SIG-M5 treated with dmso at 0.1 percent for 504 hours (cell line): Measurements from ENCODE around the gene ITGAE.
"Not testable (repeated sequence)": the region's sequence is repeated elsewhere in the genome, so short reads cannot be mapped to it uniquely, and the experiment has no call there.

Source experiments
- DNase-seq: peaks from one replicate; lab custom pipeline; 2025; ENCODE audit not compliant: unreplicated experiment; lab: John Stamatoyannopoulos, UW

The ITGAE gene

DNA sequence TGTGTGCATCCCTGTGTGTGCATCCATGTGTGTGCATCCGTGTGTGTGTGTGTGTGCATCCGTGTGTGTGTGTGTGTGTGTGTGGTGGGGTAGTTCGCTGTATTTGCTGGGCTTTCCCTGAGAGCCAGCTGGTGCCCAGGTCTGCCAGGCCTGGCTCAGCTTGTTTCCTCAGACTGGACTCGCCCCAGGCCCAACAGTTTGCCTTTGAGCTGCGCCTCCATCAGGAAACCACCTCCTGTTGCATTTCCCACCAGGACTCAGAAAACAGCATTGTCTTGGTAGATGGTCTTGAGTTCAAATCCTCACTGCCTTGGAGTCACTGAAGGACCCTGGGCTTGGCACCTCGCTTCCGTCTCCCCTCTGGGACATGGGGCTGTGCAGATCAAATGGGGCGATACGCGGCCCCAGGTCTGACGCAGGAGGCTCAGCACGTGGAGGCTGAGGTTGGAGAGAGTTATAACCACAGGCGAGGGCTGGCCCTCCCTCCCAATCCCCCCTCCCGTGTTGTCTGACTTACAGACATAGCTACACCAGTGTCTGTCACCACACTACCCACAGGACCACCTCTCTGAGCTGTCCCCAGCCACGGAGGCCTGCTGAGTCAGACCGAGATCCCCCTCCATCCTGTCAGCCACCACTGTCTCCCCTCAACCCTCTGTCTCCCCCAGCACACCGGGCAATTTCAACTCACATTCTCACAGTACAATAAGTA is 4.7 kb downstream of the ITGAE start:
- DNase-seq: no peak

GRCh38 chr17:3795390-3796102 is 5.4 kb downstream of the ITGAE start:
- no peak for DNase-seq

DNA sequence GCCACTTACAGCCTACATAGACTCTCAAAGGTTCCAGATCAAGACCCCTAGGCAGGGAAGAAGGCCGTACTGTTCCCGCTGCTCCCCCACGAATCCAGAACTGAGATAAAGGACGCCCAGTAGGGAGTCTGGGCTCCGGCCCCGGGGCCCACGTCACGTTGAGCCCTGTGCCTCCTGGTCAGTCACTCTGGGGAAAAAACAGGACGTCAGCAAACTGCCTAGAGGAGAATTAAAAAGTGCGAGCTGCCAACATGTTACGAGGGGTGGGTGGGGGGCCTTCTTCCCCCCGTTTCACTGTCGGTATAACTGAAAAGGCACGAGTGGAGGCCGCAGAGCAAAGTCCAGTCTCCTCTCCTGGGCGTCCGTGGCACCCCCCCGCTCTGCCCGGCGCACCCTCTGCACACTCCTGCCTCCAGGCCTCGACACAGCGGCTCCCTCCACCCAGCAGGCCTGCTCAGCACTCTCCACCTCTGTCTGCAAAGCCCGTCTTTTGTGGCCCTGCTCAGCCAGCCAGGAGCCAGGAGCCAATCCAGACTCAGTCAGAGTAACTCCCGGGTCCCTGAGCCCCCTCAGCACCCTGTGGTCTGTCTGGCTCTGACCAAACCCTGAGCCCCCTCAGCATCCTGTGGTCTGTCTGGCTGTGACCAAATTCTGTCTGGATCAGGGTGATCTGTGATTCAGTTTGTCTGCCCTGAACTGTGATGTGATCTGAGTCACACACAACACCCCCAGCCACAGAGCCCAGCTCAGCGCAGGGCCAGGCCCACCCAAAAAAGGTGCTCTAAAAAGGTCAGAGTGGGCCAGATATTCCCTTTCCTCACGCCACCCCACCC is 6.2 kb downstream of the ITGAE start:
- DNase-seq: no peak

- not testable (repeated sequence) for DNase-seq
Measured at GRCh38 chr17:3794152-3794551, 6.8 kb downstream of the ITGAE start.

DNA sequence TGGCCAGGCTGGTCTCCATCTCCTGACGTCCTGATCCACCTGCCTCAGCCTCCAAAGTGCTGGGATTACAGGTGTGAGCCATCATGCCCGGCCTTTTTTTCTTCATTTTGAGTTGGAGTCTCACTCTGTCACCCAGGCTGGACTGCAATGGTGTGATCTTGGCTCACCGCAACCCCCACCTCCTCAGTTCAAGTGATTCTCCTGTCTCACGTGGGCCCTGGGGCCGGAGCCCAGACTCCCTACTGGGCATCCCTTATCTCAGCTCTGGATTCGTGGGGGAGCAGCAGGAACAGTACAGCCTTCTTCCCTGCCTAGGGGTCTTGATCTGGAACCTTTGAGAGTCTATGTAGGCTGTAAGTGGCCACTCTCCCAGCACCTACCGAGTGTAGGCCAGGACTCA is 7.7 kb downstream of the ITGAE start:
- not testable (repeated sequence) for DNase-seq

DNA sequence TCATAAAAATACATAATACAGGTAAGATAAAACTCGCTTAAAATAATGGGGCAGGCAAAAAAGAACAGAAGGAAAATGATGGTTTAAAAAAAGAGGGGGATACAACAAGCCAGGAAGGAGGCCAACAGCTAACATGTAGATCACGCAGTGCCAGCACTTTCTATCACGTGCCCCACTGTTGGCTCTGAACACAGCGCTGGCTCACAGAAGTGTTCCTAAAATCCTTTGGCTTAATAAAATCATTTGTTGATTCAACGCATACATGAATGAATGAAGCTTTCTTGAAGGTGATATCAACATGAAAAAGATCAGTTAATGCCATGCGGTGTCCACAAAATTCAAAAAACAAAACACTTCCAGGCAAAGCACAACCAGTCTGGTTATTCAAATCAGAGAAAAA is 8.5 kb downstream of the ITGAE start:
- no peak for DNase-seq

- no peak for DNase-seq
Measured at GRCh38 chr17:3788200-3788599, 12.8 kb downstream of the ITGAE start.

DNA sequence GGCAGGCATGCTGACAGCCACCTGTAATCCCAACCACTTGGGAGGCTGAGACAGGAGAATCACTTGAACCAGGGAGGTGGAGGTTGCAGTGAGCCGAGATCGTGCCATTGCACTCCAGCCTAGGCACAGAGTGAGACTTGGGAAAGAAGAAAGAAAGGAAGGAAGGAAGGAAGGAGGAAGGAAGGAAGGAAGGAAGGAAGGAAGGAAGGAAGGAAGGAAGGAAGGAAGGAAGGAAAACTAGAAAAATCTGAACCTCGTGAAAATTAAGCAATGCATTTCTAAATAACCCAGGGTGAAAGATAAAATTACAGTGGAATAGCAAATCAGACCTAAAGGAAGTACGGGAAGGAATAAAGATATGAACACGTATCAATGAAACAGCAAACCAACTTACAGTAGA is 15.7 kb downstream of the ITGAE start:
- DNase-seq: not testable (repeated sequence)

DNA sequence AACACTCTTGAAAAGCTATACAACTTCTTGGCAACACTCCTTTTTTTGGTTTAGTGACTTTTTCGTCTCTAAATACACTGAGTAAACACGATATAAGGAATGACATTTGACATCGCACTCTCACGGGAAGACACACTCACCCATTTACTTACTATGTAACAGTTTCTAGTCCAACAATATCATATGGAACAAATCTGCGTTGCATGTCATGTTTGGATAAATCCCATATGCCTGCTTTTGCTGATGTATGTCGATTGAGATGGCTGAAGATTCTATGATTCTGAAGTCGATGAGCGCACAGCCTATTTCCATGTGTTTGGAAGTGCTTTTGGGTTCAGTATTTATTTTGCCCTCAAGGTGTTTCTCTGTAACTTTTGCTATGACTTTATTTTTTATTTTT is 18.2 kb downstream of the ITGAE start:
- no peak for DNase-seq

DNA sequence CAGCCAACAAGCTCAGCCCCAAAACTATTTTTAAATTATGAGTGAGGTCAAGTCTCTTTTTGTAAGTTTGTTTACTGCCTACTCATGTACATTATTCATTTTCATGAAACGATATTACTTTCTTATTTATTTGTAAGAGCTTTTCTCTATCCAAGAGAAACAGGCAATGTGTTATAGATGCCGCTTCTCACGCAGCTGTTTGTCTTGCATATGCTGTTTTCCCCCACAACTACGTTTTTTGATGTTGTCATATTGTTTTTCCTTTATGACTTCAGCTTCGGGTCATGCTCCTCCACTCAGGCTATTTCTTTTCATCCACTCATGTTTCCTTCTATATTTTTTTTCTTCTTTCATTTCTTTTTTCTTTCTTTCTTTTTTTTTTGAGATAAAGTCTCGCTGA is 20.0 kb downstream of the ITGAE start:
- DNase-seq: no peak

DNA sequence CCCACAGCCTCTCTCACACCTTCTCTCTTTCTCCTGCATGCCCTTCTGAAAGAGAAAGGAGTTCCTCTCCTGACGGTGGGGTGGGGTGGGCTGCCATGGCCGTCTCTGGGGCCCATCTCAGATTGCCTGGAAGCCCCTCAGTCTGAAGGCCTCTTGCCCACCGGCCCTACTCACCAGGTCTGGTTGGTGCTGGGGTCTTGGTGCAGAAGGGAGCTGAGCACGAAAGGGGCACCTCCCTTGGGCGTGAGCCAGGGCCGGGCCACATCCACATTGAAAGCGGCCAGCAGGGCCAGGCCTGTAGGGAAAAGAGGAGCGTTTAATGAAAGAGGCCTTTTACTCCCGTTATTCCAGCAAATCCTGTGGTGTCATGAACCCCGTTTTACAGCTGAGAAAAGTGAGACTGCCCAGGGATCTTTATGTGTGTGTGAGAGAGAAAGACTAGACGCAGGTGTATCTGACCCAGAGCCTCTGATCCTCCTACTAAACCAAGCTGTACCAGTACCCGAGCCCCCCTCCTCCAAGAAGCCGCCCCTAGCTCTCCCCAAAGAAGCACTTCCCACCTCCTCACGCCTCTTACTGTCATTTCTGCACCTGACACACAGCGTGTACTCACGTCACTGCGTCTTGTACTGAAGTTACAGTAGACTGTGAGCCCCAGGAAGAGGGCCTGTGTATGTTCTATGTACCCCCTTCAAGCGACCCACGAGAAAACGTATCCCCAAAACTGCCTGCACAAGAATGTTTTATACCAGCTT is 23.4 kb downstream of the ITGAE start:
- no peak for DNase-seq

DNA sequence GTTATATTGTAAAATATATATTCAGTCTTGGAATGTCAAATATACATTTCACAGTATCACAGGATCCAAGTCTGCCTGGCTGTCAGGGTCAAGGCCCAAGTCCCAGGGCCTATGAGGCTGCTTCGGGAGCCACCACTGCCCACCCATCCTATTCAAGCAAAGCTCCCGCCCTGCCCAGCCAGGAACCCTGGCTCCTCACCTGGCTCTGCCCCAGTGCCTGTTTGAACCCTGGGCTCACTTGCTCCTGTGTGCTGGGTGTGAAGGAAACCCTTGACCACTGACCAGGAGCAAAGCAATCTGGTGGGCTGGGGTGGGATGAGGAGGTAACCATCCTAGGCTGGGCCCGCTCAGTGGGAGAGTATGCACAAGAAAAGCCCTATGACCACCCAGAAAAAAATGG is 27.0 kb downstream of the ITGAE start:
- DNase-seq: no peak

DNA sequence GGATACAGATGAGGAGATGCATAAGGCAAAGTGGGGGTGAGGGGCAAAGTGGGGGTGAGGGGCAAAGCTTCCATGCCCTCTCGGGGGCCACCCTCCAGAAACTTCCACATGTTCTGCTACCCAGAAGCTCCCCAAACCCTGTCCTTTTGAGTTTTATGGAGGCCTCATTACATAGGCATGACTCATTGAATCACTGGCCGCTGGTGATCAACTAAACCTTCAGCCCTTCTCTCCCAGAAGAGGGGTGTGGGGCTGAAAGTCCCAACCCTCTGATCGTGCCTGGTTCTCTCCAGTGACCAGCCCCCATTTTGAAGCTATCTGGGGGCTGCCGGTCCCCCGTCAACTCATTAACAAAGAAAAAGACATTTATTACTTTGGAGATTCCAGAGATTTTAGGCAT is 27.5 kb downstream of the ITGAE start:
- DNase-seq: no peak

DNA sequence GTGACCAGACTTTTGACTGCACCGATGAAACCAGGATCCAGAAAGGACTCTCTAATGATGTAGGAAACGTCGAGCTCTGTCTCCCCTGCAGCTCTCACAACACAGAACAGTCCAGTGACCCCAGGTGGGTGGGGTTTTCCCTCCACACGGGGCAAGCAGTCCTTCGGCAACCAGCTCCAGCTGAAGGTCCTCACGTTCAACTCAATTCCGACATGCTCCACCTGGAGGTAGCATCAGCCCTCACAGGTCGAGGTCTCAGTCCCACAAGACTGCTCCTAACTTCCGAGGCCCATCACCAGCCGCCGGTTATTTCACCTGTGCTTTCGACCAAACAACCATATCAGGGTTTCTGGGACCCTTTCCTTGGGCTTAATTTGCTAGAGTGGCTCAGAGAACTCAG is 28.2 kb downstream of the ITGAE start:
- no peak for DNase-seq

DNA sequence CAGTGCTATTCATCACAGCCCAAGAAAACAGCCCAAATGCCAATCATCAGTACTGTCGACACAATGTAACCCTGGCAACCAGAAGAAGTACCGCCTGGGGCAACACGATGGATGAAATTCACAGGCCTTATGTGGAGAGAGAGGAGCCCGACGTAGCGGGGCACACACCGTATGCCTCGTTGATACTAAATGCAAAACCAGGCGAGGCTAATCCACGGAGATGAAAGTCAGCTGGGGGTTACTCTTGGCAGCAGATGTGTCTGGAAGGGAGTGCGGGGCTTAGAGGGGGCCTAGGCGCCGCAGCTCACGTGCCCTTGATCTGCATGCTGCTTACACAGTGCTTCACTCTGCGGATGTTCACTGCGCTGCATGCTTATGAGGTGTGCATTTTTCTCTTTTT is 29.8 kb downstream of the ITGAE start:
- DNase-seq: no peak

DNA sequence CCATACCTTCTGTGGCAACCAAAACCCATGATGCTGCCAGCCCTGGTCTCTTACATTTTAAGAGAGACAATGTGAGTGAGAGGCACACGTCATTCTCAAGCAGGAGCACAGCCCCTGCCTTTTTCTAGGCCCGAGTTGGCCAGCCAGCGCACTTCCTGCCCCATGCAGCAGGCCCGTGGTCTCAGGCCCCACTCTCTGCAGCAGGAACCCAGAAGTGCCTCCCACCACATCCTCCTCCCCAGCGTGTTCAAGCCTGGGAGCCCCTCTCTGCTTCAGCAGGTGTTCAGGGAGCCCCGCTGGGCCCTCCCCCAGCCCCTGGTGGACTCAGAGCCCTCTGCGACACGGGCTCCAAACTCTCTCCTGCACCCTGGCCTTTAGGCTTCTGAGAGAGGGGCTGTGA is 30.5 kb downstream of the ITGAE start:
- peak; percentile 15 for DNase-seq

- DNase-seq: no peak
Measured at GRCh38 chr17:3768769-3769168, 32.2 kb downstream of the ITGAE start.

DNA sequence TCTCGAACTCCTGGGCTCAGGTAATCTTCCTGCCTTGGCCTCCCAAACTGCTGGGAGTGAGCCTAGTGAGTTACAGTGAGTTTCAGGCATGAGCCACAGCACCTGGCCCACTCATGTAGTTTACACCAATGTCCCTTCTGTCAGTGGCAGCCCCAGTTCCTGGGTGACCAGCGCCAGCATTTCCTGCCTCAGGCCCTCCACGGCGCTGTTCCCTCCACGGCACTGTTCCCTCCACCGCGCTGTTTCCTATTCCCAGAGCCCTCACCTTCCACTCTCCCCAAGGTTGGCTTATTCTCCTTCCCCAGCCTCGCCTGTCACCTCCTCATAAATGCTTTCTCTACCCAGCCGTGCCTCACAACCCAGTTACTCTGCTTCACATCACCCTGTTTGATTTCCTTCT is 32.6 kb downstream of the ITGAE start:
- DNase-seq: no peak

GRCh38 chr17:3766779-3767178 is 34.2 kb downstream of the ITGAE start:
- no peak for DNase-seq

- no peak for DNase-seq
Measured at GRCh38 chr17:3765981-3766380, 35.0 kb downstream of the ITGAE start.

- DNase-seq: no peak
Measured at GRCh38 chr17:3763777-3764170, 37.2 kb downstream of the ITGAE start.
